Karpas-422 (cell line): Measurements from ENCODE around the gene SF3B5. TPM values are rescaled to one million over a fixed set of nuclear protein-coding genes. Genes with fewer than 3 reads are reported as not detected.
A peak's percentile ranks its signal among the peaks of the same experiment; 100 is the strongest.

Experiments
- DNase-seq: peaks from one replicate; pipeline ENCODE4 v3.0.0-alpha.2; 2015
- H2AFZ ChIP-seq: fragments of 200-600 bp; sonication (generic); 2 replicates; pipeline ENCODE4 v1.6.1; 2014; ENCODE audit warnings: antibody characterized with exemption, low read length, mixed read lengths
- H3K27ac ChIP-seq: fragments of 200-600 bp; sonication (generic); 2 replicates; pipeline ENCODE4 v1.5.1; 2014; ENCODE audit warnings: mild to moderate bottlenecking, low read length, moderate library complexity
- H3K27me3 ChIP-seq: fragments of 200-600 bp; sonication (generic); 2 replicates; pipeline ENCODE4 v1.6.1; 2014; ENCODE audit warnings: low read length, mixed read lengths
- H3K36me3 ChIP-seq: fragments of 200-600 bp; sonication (generic); 2 replicates; pipeline ENCODE4 v1.6.1; 2014; ENCODE audit warnings: low read length, mixed read lengths; ENCODE audit not compliant: insufficient read depth
- H3K4me1 ChIP-seq: fragments of 200-600 bp; sonication (generic); 2 replicates; pipeline ENCODE4 v1.6.1; 2014; ENCODE audit warnings: mild to moderate bottlenecking, low read length, mixed read lengths
- H3K4me2 ChIP-seq: fragments of 200-600 bp; sonication (generic); 2 replicates; pipeline ENCODE4 v1.6.1; 2014; ENCODE audit warnings: low read length, low read depth, mild to moderate bottlenecking; ENCODE audit not compliant: poor library complexity, severe bottlenecking
- H3K4me3 ChIP-seq: fragments of 200-600 bp; sonication (generic); 2 replicates; pipeline ENCODE4 v1.5.1; 2014; ENCODE audit warnings: mild to moderate bottlenecking, antibody characterized with exemption, low read length, mixed read lengths
- H3K79me2 ChIP-seq: fragments of 200-600 bp; sonication (generic); 2 replicates; pipeline ENCODE4 v1.6.1; 2014; ENCODE audit warnings: mild to moderate bottlenecking, low read length, mixed read lengths
- H3K9ac ChIP-seq: fragments of 200-600 bp; sonication (generic); 2 replicates; pipeline ENCODE4 v1.6.0; 2014; ENCODE audit warnings: low read length
- H3K9me2 ChIP-seq: fragments of 200-600 bp; sonication (generic), shearing (Covaris generic); replicated peaks from 2 replicates; pipeline ENCODE4 v1.6.0; 2014; ENCODE audit warnings: mild to moderate bottlenecking, low read length, moderate library complexity; ENCODE audit not compliant: insufficient read depth
- H3K9me3 ChIP-seq: fragments of 300-700, 200-600 bp; sonication (generic); 2 replicates; pipeline ENCODE4 v1.6.1; 2014; ENCODE audit warnings: low read length, mixed read lengths
- H4K20me1 ChIP-seq: fragments of 200-600 bp; sonication (generic); 2 replicates; pipeline ENCODE4 v1.6.1; 2014; ENCODE audit warnings: mild to moderate bottlenecking, antibody characterized with exemption, low read length, low read depth; ENCODE audit not compliant: insufficient read depth
- total RNA-seq: library from RNA; depleted of rRNA; stranded (reverse); fragments of >200 nt; shearing (Covaris generic); gene quantifications from 2 replicates; pipeline ENCODE4 v1.2.3, GENCODE V29; 2014; ENCODE audit warnings: low replicate concordance

Gene SF3B5
- total RNA-seq, 1 experiment from 2014 or later: 149 TPM

DNA sequence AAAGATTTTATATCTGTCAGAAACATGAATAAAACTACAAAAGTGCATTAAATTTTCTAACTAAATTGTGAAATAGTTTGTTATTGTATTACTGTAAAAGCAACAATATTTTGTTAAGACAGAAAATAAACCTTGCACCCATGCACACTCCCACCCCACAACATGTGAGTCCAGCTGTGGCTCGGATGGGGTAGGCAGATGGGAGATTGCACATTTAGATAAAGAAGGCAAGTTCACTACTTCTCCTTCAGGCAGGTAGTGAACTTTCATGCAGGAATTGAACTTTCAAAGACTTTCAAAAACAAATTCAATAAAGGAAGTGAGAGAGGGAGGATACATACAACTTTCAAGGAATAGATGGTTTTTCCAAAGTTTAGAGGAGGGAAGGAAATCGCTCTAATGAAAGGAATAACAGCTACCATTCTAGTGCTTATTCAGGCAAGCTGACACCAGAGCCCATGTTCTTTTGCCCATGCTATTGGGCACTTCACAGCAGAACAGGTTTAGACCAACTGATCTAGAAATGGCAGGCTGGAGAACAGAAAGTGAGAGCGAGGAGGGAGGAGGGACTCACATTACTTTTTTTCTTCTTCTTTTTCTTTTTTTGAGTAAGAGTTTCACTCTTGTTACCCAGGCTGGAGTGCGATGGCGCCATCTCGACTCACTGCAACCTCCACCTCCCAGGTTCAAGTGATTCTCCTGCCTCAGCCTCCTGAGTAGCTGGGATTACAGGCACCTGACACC, 28.5 kb downstream of the SF3B5 start:
- Histone ChIP-seq H3K4me1 (peaks cover 31% of the 10 kb centered on the region), H3K9ac (no peak overlapping the region), H4K20me1 (no peaks in the 10 kb centered on the region), H3K27me3 (peaks cover 2% of the 10 kb centered on the region; the same call in 1 of the 2 replicates), H2AFZ (no peak overlapping the region), H3K9me2 (no peaks in the 10 kb centered on the region), H3K4me3 (no peak overlapping the region), H3K27ac (no peak overlapping the region), H3K79me2 (no peaks in the 10 kb centered on the region), H3K4me2 (no peak overlapping the region), H3K9me3 (no peaks in the 10 kb centered on the region), H3K36me3 (no peaks in the 10 kb centered on the region)
- DNase-seq: no peak

DNA sequence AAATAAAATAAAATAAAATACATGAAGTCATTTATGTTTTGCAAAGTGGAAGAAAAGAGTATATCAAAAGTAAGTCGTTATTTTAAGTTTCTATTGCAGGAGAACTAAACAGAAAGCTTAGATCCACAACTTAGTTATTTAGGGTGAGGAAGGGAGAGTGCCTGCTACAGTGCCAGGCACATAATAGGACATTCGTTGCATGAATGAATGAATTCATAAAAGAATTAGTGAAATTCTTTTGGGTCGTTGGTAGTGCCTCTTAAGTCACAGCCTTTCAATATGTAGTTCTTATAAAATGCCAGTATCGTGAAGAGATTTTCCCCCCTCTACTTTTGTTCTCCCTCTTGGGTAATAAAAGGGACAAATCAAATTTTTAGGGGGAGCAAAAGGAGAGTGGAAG, 29.1 kb downstream of the SF3B5 start:
- no peak overlapping the region for H3K4me2 ChIP-seq
- H4K20me1 ChIP-seq: no peaks in the 10 kb centered on the region
- no peak overlapping the region for H2AFZ ChIP-seq
- H3K79me2 ChIP-seq: no peaks in the 10 kb centered on the region
- peaks cover 38% of the 10 kb centered on the region for H3K4me1 ChIP-seq
- H3K4me3 ChIP-seq: no peak overlapping the region
- no peaks in the 10 kb centered on the region for H3K9me3 ChIP-seq
- no peaks in the 10 kb centered on the region for H3K9me2 ChIP-seq
- H3K27ac ChIP-seq: no peak overlapping the region
- no peaks in the 10 kb centered on the region for H3K36me3 ChIP-seq
- no peak for DNase-seq
- no peak overlapping the region for H3K9ac ChIP-seq
- peaks cover 2% of the 10 kb centered on the region; the same call in 1 of the 2 replicates for H3K27me3 ChIP-seq

DNA sequence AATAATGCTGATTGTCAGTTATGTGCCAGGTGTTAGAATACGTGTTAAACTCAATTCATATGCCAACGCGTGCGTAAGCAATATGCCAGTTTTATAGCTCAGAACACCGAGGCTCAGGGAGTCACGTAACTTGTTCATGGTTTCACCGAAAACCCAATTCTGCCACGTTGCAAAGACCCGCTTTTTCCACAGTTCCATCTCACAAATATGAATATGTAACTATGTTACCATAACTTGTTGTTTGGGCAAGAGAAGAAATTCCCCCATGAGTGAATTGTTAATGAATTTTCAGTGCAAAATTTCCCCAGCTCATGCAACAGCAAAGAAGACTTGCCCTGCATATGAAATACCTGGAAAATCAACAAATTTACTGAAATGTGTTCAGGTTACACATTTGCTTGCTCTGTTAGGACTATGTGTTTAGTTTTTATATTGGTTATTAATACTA, 30.1 kb downstream of the SF3B5 start:
- DNase-seq: no peak
- Histone ChIP-seq H3K79me2 (no peaks in the 10 kb centered on the region), H3K4me1 (peaks cover 41% of the 10 kb centered on the region), H2AFZ (no peak overlapping the region; the same call in 1 of the 2 replicates), H3K36me3 (no peaks in the 10 kb centered on the region), H3K27me3 (peaks cover 2% of the 10 kb centered on the region; the same call in 1 of the 2 replicates), H3K4me2 (peak overlapping the region; percentile 93), H3K9ac (peak overlapping the region; percentile 93), H4K20me1 (no peaks in the 10 kb centered on the region), H3K4me3 (peak overlapping the region; percentile 67), H3K27ac (no peak overlapping the region), H3K9me3 (no peaks in the 10 kb centered on the region), H3K9me2 (no peaks in the 10 kb centered on the region)

DNA sequence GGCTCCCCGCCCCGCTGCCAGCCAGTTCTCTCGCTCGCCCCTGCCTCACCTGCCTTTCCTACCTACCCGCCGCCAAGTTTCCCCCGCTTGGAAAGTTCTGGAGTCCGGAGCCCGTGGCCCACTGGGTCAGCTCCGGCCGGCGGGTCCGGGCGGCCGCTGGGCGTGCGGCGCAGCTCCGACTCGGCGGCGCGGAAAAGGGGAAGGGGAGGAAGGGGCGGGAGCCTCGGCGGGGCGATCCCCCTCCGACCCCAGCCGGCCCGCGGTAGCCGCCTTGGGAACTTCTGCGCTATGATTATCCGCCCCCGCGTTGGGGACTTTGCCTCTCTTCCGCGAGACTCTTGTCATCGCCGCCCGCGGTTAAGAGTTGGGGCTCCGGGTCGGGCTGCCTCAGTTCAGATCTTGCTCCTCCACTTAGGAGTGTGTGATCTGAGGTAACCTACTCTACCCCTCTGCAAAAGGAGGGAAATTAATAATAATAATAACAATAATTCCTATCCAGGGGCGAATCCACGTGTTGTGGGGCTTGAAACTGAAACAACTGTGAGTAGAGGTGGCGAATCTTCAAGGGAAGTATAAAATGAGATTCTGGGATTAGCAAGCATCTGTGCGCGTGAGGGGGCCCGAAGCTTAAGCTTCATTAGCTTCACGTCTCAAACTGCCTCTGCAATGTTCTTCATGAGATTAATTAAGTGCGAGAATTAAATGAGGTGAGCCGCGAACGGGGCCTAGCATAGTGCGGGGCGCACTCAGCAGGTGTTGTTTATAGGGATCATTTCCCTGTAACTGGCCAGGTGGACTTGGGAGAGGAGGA, 30.8 kb downstream of the SF3B5 start:
- H3K4me3 ChIP-seq: peak overlapping the region; percentile 67
- peak overlapping the region; percentile 93 for H3K9ac ChIP-seq
- peak; percentile 75 for DNase-seq
- no peaks in the 10 kb centered on the region for H3K79me2 ChIP-seq
- peak overlapping the region; percentile 77; the same call in 1 of the 2 replicates for H2AFZ ChIP-seq
- no peaks in the 10 kb centered on the region for H4K20me1 ChIP-seq
- no peaks in the 10 kb centered on the region for H3K9me2 ChIP-seq
- peaks cover 41% of the 10 kb centered on the region for H3K4me1 ChIP-seq
- H3K27me3 ChIP-seq: peaks cover 2% of the 10 kb centered on the region; the same call in 1 of the 2 replicates
- no peak overlapping the region for H3K27ac ChIP-seq
- H3K36me3 ChIP-seq: no peaks in the 10 kb centered on the region
- peak overlapping the region; percentile 93 for H3K4me2 ChIP-seq
- H3K9me3 ChIP-seq: no peaks in the 10 kb centered on the region

DNA sequence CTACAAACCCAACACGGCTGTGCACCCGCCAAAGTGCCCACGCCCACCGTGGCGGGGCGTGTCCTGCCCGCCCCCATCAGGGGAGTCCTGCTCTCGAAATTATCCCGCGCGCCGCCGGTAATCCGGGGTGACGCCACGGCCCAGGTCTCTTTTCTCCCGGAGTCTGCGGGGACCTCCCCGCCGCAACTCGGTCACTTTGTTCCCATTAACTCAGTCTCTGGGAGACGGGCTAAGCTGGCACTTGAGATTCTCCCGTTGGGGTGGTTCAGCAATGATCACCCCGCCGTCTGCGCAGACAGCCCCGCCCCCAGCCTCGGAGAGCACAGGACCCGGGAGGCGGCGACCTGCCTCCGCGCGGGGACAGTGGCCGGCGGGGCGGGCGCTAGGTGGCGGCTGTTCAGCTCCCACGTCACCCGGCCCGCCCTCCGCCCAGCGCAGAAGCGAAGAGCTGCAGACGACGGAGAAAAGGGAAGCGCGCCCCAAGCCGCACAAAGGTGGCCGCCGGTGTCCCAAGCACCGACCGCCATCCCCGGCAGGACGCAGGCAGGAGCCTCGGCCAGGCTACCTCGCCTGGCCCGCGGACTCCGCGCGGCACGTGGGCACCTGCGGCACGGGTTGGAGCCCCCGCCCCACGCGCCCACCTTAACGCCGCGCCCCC, 31.5 kb downstream of the SF3B5 start:
- H3K4me3 ChIP-seq: peak overlapping the region; percentile 67
- peaks cover 41% of the 10 kb centered on the region for H3K4me1 ChIP-seq
- no peaks in the 10 kb centered on the region for H3K9me2 ChIP-seq
- H3K27ac ChIP-seq: peak overlapping the region; percentile 74
- H4K20me1 ChIP-seq: no peaks in the 10 kb centered on the region
- H3K4me2 ChIP-seq: peak overlapping the region; percentile 93
- no peaks in the 10 kb centered on the region for H3K36me3 ChIP-seq
- no peaks in the 10 kb centered on the region for H3K79me2 ChIP-seq
- peaks cover 2% of the 10 kb centered on the region; the same call in 1 of the 2 replicates for H3K27me3 ChIP-seq
- DNase-seq: peak; percentile 94
- peak overlapping the region; percentile 82; the same call in 1 of the 2 replicates for H2AFZ ChIP-seq
- H3K9ac ChIP-seq: peak overlapping the region; percentile 93
- H3K9me3 ChIP-seq: no peaks in the 10 kb centered on the region

DNA sequence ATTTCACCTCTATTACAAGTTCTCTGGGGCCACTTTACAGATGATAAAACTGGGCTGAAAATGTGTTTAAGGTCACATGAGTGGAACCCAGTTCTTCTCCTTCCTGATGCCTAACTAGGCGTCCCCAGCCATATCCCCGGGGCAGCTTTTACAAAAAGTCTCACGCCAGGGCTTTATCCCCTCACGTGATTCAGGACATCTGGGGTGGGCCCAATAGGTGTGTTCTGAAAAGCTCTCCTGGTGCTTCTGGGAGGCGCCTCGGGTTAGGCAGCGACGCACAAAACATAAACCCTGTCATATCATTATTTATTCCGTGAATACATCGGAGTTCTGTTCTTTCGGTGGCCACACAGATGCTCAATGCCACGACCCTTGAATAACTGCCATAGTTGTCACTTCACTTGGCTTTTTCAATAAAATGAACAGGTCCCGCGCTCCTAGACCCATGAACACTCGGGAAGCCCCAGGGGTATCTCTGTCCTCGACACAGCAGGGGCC, 32.1 kb downstream of the SF3B5 start:
- no peaks in the 10 kb centered on the region for H3K79me2 ChIP-seq
- no peaks in the 10 kb centered on the region for H3K9me2 ChIP-seq
- DNase-seq: peak; percentile 67
- no peaks in the 10 kb centered on the region for H3K36me3 ChIP-seq
- H3K9ac ChIP-seq: peak overlapping the region; percentile 93
- peak overlapping the region; percentile 82 for H2AFZ ChIP-seq
- peaks cover 41% of the 10 kb centered on the region for H3K4me1 ChIP-seq
- H3K4me2 ChIP-seq: peak overlapping the region; percentile 93
- H4K20me1 ChIP-seq: no peaks in the 10 kb centered on the region
- H3K9me3 ChIP-seq: no peaks in the 10 kb centered on the region
- peaks cover 2% of the 10 kb centered on the region; the same call in 1 of the 2 replicates for H3K27me3 ChIP-seq
- peak overlapping the region; percentile 74 for H3K27ac ChIP-seq
- H3K4me3 ChIP-seq: peak overlapping the region; percentile 67

DNA sequence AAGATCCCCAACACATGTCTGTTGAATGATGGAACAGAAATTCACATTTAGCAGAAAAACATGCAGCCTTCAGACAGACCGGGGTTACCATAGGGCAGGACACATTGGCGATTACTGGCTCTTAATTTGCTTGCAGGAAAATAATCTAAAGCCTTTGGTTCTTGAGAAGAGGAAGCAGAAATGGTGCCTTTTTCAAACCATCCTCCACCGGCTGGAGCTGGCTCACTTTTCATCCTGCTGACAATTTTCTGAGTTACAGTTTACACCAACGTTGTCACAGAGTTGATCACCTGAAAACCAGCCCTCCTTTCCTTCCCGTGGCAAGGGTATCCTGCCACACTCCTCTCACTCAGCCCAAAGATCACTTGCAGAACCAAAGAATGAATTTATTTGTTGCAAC, 32.6 kb downstream of the SF3B5 start:
- H3K4me1 ChIP-seq: peaks cover 43% of the 10 kb centered on the region
- H3K9ac ChIP-seq: peak overlapping the region; percentile 93
- peak overlapping the region; percentile 74 for H3K27ac ChIP-seq
- no peaks in the 10 kb centered on the region for H3K9me2 ChIP-seq
- H2AFZ ChIP-seq: peak overlapping the region; percentile 82
- H3K27me3 ChIP-seq: peaks cover 2% of the 10 kb centered on the region; the same call in 1 of the 2 replicates
- H4K20me1 ChIP-seq: no peaks in the 10 kb centered on the region
- no peaks in the 10 kb centered on the region for H3K36me3 ChIP-seq
- H3K4me2 ChIP-seq: peak overlapping the region; percentile 93
- no peaks in the 10 kb centered on the region for H3K9me3 ChIP-seq
- H3K79me2 ChIP-seq: no peaks in the 10 kb centered on the region
- peak; percentile 75 for DNase-seq
- H3K4me3 ChIP-seq: peak overlapping the region; percentile 67
